BE2C (cell line): Measurements from ENCODE around the gene BANF1.

Source experiments
- DNase-seq: peaks from one replicate; pipeline ENCODE4 v3.0.0-alpha.2; 2020
- H3K27me3 ChIP-seq: fragments of 250-450 bp; sonication (Bioruptor Pico); 2 replicates; pipeline ENCODE4 v1.5.1; 2020; ENCODE audit warnings: mild to moderate bottlenecking
- H3K36me3 ChIP-seq: fragments of 250-450 bp; sonication (Bioruptor Pico); 2 replicates; pipeline ENCODE4 v1.5.1; 2020; ENCODE audit warnings: mild to moderate bottlenecking
- H3K4me1 ChIP-seq: fragments of 250-450 bp; sonication (Bioruptor Pico); 2 replicates; pipeline ENCODE4 v1.5.1; 2020
- H3K4me3 ChIP-seq: 2 replicates; pipeline ENCODE4 v1.5.1; 2011; ENCODE audit warnings: low read depth, low read length
- H3K9me3 ChIP-seq: fragments of 250-450 bp; sonication (Bioruptor Pico); 2 replicates; pipeline ENCODE4 v1.5.1; 2020
- CTCF ChIP-seq: IDR thresholded peaks from 2 replicates; pipeline ENCODE4 v1.5.1; 2012; ENCODE audit warnings: mild to moderate bottlenecking, low read depth, low read length

The BANF1 gene

GRCh38 chr11:65960824-65961266 lies 41.5 kb upstream of the BANF1 start:
- Histone ChIP-seq H3K4me1 (no peaks in the 10 kb centered on the region), H3K27me3 (peaks cover under 1% of the 10 kb centered on the region; the same call in 1 of the 2 replicates), H3K9me3 (no peaks in the 10 kb centered on the region), H3K36me3 (peaks cover 22% of the 10 kb centered on the region), H3K4me3 (peak overlapping the region; percentile 94)
- TF ChIP-seq CTCF: no peak
- no peak for DNase-seq

DNA sequence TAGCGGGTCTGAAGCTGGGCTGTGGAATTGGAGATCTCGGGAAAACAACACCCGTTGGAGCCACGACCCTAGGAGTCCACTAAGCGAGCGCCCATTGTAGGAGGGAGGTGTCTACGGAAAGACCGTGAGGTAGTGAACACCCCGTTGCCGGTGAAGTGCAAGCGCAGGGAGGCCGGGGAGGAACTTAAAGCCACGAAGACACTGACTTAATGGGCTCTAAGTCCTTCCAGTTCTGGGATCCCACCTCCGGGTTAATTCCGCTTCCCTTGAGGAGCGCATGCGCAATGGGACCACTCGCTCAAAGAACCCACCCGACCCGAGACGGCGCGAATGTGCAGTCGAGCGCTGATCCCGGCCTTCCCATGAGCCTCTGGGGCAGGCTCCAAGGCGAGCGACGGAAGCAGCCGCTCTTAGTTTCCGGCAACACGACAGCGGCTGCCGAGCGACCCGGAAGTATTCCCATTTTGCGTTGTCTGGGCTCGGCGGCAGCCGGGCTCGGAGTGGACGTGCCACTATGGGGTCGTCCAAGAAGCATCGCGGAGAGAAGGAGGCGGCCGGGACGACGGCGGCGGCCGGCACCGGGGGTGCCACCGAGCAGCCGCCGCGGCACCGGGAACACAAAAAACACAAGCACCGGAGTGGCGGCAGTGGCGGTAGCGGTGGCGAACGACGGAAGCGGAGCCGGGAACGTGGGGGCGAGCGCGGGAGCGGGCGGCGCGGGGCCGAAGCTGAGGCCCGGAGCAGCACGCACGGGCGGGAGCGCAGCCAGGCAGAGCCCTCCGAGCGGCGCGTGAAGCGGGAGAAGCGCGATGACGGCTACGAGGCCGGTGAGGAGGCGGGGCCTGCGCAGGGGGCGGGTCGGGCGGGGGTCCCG lies 40.8 kb upstream of the BANF1 start, which contains the start of gene SART1:
SART1 (plus strand) TSS at position 468 of the 874 bp plus-strand sequence; CDS start at position 515, 47 bp downstream.
- DNase-seq: peak; percentile 99
- Histone ChIP-seq H3K27me3 (no peaks in the 10 kb centered on the region), H3K4me3 (peak within 1 kb of the TSS; percentile 94), H3K9me3 (no peaks in the 10 kb centered on the region), H3K4me1 (no peaks in the 10 kb centered on the region), H3K36me3 (peaks cover 29% of the 10 kb centered on the region)
- no peak for TF ChIP-seq CTCF

GRCh38 chr11:65962141-65962564 lies 40.1 kb upstream of the BANF1 start:
- Histone ChIP-seq H3K9me3 (no peaks in the 10 kb centered on the region), H3K4me3 (peak overlapping the region; percentile 94), H3K27me3 (no peaks in the 10 kb centered on the region), H3K36me3 (peaks cover 35% of the 10 kb centered on the region), H3K4me1 (no peaks in the 10 kb centered on the region)
- no peak for DNase-seq
- no peak for TF ChIP-seq CTCF

DNA sequence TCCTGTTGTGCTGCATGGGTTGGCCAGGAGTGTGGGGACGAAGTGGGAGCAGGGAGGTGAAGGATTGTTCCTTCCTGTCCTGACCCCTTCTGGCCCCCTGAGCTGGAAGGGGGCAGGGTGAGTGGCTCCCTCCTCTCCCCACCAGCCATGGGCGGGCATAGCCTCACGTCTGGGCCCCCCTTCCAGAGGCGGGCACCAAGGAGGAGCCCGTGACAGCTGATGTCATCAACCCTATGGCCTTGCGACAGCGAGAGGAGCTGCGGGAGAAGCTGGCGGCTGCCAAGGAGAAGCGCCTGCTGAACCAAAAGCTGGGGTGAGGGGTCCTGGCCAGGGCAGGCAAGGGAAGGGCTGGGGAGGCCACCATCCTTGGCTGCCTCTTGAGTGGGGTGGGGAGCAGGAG lies 37.4 kb upstream of the BANF1 start:
- H3K36me3 ChIP-seq: peaks cover 53% of the 10 kb centered on the region
- no peaks in the 10 kb centered on the region for H3K27me3 ChIP-seq
- TF ChIP-seq CTCF: no peak
- no peak for DNase-seq
- no peak overlapping the region for H3K4me3 ChIP-seq
- H3K9me3 ChIP-seq: no peaks in the 10 kb centered on the region
- no peaks in the 10 kb centered on the region for H3K4me1 ChIP-seq

DNA sequence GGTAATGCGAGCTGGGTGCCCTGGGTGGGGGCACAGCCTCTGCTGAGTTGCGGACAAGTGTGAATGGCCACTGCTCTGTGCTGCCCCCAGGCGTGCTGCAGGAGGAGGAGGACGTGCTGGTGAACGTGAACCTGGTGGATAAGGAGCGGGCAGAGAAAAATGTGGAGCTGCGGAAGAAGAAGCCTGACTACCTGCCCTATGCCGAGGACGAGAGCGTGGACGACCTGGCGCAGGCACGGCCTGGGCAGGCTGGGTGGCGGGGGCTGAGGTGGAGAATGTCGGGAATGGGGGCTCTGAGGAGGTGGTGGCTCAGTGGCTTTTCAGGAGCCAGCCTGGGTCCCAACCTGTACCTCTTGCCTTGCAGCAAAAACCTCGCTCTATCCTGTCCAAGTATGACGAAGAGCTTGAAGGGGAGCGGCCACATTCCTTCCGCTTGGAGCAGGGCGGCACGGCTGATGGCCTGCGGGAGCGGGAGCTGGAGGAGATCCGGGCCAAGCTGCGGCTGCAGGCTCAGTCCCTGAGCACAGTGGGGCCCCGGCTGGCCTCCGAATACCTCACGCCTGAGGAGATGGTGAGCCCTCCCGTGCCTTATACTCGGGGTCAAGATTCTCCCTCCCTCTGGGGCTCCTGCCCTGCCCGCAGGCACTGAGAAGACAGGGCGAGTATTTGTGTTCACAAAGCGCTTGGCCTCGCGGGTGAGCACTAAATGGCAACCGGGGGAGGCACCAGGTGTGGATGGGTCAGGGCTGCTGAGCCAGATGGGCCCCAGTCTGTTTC lies 36.1 kb upstream of the BANF1 start:
- TF ChIP-seq CTCF: no peak
- Histone ChIP-seq H3K4me3 (no peak overlapping the region), H3K4me1 (no peaks in the 10 kb centered on the region), H3K27me3 (no peaks in the 10 kb centered on the region), H3K9me3 (no peaks in the 10 kb centered on the region), H3K36me3 (peaks cover 53% of the 10 kb centered on the region)
- no peak for DNase-seq
